Liver (tissue), 3 donors: Measurements from ENCODE around the gene LARGE1.

Experiments used
- ATF3 ChIP-seq: IDR thresholded peaks from 2 replicates; pipeline ENCODE4 v1.6.1; 2016; ENCODE audit warnings: antibody characterized with exemption
- EGR1 ChIP-seq, 2 donors: IDR thresholded peaks; 2 replicates each; pipeline ENCODE4 v1.6.1; 2016 to 2018; ENCODE audit warnings: antibody characterized with exemption in 2 of 2, low read depth in 2 of 2
- GABPA ChIP-seq, 2 donors: IDR thresholded peaks in 1 of 2; conservative IDR thresholded peaks in 1 of 2; 2 replicates each; pipeline ENCODE4 v1.6.1; 2016; ENCODE audit warnings: antibody characterized with exemption in 2 of 2, mild to moderate bottlenecking in 1 of 2, moderate library complexity in 1 of 2
- HNF4A ChIP-seq, 2 donors: conservative IDR thresholded peaks; 2 replicates each; pipeline ENCODE4 v1.6.1; 2016; ENCODE audit warnings: antibody characterized with exemption in 2 of 2, mild to moderate bottlenecking in 2 of 2
- JUND ChIP-seq, 2 donors: IDR thresholded peaks; 2 replicates each; pipeline ENCODE4 v1.6.1; 2016; ENCODE audit warnings: antibody characterized with exemption in 2 of 2
- MAX ChIP-seq: IDR thresholded peaks from 2 replicates; pipeline ENCODE4 v1.6.1; 2016; ENCODE audit warnings: antibody characterized with exemption
- RAD21 ChIP-seq, 2 donors: IDR thresholded peaks; 2 replicates each; pipeline ENCODE4 v1.6.1; 2016; ENCODE audit warnings: antibody characterized with exemption in 2 of 2, mild to moderate bottlenecking in 2 of 2
- RXRA ChIP-seq, 2 donors: IDR thresholded peaks; 2 replicates each; pipeline ENCODE4 v1.6.1; 2017 to 2018; ENCODE audit warnings: antibody characterized with exemption in 2 of 2, mild to moderate bottlenecking in 1 of 2
- TAF1 ChIP-seq: conservative IDR thresholded peaks from 2 replicates; pipeline ENCODE4 v1.6.1; 2016; ENCODE audit warnings: antibody characterized with exemption, mild to moderate bottlenecking
- YY1 ChIP-seq: IDR thresholded peaks from 2 replicates; pipeline ENCODE4 v1.6.1; 2016; ENCODE audit warnings: antibody characterized with exemption, mild to moderate bottlenecking
- ZBTB33 ChIP-seq: IDR thresholded peaks from 2 replicates; pipeline ENCODE4 v1.6.1; 2016; ENCODE audit warnings: antibody characterized with exemption
- TF ChIP-seq, protein P1 (sequence below): fragments of 150-350 bp; IDR thresholded peaks from 2 replicates; pipeline ENCODE4 v1.5.1; 2017; ENCODE audit warnings: improper control_type of control experiment, low read depth, low read length; ENCODE audit not compliant: missing input control
- TF ChIP-seq, protein P2 (sequence below): IDR thresholded peaks from 2 replicates; pipeline ENCODE4 v1.6.1; 2016; ENCODE audit warnings: antibody characterized with exemption, mild to moderate bottlenecking
- donor health status: healthy.
- donor health status: healthy.

GRCh38 chr22:33796494-33796893 is 123.8 kb downstream of the LARGE1 start:
- TF ChIP-seq RAD21 (IDR thresholded peaks at IDR 0.05): peak in 1 of 2 donors; percentile 50
- TF ChIP-seq, protein P1, sequence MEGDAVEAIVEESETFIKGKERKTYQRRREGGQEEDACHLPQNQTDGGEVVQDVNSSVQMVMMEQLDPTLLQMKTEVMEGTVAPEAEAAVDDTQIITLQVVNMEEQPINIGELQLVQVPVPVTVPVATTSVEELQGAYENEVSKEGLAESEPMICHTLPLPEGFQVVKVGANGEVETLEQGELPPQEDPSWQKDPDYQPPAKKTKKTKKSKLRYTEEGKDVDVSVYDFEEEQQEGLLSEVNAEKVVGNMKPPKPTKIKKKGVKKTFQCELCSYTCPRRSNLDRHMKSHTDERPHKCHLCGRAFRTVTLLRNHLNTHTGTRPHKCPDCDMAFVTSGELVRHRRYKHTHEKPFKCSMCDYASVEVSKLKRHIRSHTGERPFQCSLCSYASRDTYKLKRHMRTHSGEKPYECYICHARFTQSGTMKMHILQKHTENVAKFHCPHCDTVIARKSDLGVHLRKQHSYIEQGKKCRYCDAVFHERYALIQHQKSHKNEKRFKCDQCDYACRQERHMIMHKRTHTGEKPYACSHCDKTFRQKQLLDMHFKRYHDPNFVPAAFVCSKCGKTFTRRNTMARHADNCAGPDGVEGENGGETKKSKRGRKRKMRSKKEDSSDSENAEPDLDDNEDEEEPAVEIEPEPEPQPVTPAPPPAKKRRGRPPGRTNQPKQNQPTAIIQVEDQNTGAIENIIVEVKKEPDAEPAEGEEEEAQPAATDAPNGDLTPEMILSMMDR: peak; percentile 18
- TF ChIP-seq HNF4A (conservative IDR thresholded peaks at IDR 0.05): no peak
- TF ChIP-seq YY1: no peak
- no peak for TF ChIP-seq ATF3
- no peak for TF ChIP-seq JUND (IDR thresholded peaks at IDR 0.05)
- no peak for TF ChIP-seq TAF1
- TF ChIP-seq GABPA (IDR thresholded peaks at IDR 0.05 in 1 of 2, conservative IDR thresholded peaks at IDR 0.05 in 1 of 2): no peak
- no peak for TF ChIP-seq EGR1 (IDR thresholded peaks at IDR 0.05; ENCODE audit: low read depth in 2 of 2)
- TF ChIP-seq, protein P2, sequence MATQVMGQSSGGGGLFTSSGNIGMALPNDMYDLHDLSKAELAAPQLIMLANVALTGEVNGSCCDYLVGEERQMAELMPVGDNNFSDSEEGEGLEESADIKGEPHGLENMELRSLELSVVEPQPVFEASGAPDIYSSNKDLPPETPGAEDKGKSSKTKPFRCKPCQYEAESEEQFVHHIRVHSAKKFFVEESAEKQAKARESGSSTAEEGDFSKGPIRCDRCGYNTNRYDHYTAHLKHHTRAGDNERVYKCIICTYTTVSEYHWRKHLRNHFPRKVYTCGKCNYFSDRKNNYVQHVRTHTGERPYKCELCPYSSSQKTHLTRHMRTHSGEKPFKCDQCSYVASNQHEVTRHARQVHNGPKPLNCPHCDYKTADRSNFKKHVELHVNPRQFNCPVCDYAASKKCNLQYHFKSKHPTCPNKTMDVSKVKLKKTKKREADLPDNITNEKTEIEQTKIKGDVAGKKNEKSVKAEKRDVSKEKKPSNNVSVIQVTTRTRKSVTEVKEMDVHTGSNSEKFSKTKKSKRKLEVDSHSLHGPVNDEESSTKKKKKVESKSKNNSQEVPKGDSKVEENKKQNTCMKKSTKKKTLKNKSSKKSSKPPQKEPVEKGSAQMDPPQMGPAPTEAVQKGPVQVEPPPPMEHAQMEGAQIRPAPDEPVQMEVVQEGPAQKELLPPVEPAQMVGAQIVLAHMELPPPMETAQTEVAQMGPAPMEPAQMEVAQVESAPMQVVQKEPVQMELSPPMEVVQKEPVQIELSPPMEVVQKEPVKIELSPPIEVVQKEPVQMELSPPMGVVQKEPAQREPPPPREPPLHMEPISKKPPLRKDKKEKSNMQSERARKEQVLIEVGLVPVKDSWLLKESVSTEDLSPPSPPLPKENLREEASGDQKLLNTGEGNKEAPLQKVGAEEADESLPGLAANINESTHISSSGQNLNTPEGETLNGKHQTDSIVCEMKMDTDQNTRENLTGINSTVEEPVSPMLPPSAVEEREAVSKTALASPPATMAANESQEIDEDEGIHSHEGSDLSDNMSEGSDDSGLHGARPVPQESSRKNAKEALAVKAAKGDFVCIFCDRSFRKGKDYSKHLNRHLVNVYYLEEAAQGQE: no peak
- TF ChIP-seq MAX: no peak
- TF ChIP-seq ZBTB33: no peak
- TF ChIP-seq RXRA (IDR thresholded peaks at IDR 0.05): no peak
